CD4-positive, alpha-beta T cell treated with Interleukin-21 for 1 hour (primary cell): ENCODE results near the gene LBH.

ENCODE experiments used
- DNase-seq: peaks from one replicate; pipeline ENCODE4 v3.0.0-alpha.2; 2020

Gene LBH

DNA sequence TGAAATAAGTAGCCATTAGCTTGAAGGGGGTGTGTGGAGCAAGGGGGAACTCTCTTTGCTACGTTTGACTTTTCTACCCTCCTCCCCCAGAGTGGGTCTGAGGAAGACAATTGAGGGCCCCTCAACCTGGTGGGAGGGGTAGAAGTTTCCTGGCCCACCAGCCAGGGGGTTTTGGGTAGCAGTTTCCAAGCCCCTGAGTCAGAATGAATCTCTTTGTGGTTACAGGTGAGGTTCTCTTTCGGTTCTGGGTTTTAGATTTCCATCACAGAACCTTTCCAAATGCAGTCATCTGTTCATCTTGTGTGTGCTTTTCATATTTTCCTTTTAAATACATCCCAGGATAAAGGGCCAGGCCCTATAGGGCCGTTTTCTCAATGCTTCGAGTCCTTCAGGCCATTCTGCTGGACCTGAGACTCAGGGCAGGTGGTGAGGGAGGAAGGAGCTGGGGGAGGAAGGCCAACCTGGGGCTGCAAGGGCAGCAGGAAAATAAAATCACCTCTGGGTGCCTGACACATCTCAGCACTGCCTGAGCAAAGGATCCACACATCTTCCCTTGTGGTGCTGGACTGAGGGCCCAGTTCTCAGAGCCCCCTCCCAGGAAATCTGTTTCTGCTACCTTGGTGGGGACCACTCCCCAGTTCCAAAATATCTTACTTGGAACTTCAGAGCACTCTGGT is 4.7 kb downstream of the LBH start:
- DNase-seq, result peak; percentile 43

DNA sequence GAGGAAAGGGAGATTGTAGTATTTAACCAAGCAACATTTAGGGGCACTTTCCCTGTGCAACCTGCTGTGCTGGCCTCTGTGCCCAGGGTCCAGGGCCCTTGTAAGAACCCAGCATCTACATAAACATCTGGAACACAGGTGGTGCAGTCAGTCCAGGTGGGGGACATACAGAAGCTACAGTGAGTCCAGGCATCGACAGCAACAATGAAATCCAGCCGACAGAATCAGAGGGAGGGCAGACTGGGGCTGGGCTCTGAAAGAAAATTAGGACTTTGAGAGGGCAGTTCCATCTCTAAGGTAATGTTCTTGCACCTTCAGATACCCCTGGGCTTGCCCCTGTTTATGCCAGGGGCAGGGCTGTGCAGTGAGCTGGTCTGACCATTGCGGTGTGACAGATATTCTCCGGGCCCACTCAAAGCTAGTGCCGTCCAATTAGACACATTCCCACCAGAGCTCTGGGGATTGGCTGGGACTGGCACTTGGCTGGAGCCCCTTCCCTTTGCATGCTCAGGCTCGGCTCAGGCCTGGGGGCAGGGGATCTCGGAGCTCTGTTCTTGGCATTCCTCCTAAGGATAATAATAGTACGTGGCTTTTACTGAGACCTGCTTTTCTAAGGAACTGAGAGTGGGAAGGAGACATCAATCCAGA is 5.4 kb downstream of the LBH start:
- DNase-seq, result no peak

- DNase-seq, result no peak
Measured at GRCh38 chr2:30237239-30237965, 6.1 kb downstream of the LBH start.

GRCh38 chr2:30237966-30238800 is 6.8 kb downstream of the LBH start:
- no peak for DNase-seq

DNA sequence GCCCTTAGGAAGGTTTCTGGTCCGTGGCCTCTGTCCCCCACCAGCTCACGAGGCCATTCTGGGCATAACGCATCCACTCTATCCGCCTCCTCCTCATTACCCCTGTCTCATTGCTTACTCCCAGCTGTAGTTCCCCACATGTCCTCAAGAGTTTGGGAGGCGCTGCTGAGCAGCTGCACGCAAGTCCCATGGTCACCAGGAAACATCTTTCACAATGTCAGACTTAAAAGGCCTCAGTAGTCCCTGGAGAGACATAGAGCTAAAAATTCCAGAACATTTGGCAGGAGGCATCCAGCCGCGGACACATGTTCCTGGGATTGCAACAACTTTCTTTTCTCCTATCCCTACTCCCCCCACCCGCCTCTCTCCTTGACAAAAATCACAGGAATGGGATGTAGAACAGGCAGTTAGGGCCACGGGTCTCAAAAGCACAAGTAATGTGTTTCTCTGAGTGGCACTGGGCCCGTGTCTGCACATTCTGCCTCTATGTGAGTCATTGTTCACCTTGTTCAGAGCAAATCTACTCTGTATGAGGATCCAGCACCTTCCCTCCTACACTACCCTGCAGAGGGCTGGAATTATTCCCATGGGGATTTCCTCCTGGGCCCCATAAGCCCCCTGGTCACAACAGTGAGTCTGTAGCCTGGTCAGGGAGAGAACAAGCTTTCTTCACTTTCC is 8.1 kb downstream of the LBH start:
- DNase-seq, result peak; percentile 84

GRCh38 chr2:30239986-30240752 is 8.8 kb downstream of the LBH start:
- DNase-seq, result no peak

GRCh38 chr2:30243231-30243630 is 11.9 kb downstream of the LBH start:
- DNase-seq, result no peak

DNA sequence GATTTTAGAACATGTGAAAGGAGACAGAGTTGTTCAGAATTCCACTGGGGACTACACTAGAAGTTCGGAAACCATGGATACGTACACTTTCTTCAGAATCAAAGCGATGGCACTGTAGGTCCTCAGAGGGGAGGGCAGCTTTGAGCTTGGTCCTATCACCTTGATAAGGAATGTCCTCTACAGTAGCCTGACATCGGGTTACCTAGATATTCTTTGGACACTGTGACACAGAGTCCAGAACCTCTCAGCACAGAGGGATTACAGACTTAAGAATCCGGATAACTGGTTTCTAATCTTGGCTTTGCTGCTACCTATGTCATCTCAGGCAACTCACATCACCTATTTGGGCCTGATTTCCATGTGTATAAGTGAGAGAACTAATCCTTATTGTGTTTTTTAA is 14.0 kb downstream of the LBH start:
- DNase-seq, result no peak

- no peak for DNase-seq
Measured at GRCh38 chr2:30248791-30249190, 17.5 kb downstream of the LBH start.

GRCh38 chr2:30249354-30249753 is 18.0 kb downstream of the LBH start:
- no peak for DNase-seq

- no peak for DNase-seq
Measured at GRCh38 chr2:30250421-30250820, 19.1 kb downstream of the LBH start.

DNA sequence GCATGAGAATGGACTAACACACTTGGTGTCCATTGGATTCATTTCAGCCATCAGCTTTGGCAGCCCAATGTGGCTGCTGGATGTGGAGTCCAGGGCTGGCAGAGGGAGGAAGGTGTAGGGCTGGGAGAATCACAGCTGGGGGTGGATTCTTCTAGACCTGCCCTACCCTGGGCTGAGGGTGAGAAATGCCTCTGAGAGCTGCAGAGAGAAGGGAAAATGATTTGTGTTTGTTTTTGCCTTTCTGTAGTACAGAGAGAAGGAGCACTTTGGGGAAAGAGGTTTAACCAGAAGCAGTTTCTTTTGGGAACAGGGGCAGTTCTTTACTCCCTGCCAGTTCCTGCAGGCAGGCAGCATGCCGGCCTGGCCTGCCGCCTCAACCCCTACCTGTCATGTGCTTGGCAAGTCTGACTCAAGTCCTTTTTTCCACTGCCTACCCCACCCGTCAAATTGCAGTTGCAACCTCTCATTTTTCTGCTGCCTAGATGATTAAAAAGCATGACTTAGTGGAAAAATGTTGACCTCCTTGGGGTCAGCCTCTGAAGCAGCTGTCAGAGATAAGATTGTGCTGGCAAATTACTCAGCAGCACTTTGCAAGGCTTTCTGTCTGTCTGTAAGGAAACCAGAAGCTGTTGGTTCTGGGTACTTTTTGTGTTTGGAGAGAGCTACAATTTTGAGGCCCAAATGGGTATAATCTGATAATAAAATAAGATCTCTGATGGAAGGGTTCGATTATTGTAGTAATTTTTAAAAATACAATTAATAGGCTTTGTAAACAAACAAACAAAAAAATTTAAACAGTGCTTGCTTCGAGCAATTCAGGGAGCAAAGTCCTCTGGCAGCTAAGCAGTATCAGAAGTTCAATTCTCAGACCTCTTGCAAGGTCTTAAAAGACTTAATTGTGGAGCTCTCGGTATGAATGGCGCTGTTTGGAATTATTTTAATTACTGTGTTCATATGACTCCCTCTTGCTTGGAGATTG is 21.7 kb downstream of the LBH start:
- no peak for DNase-seq

GRCh38 chr2:30253873-30254684 is 22.7 kb downstream of the LBH start:
- no peak for DNase-seq

GRCh38 chr2:30254685-30255001 is 23.3 kb downstream of the LBH start:
- no peak for DNase-seq

DNA sequence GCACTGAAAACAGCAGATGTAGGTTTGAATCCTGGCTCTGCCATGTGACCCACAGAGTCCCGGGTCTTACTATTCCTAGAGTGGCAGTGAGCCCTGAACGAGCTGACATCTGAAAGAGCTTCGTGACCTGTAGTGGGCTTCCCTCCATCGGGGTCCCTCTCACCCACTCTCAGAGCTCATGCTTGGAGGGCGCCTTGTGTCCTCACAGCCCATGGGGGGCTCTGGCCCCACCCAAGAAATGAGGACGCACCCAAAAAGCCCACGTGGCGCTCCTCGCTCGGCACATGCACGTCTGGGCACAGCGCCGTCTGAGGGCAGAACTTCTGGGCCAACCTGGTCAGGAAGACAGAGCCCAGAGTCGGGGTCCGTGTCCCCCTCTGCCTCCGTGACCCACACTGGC is 23.7 kb downstream of the LBH start:
- DNase-seq, result no peak

DNA sequence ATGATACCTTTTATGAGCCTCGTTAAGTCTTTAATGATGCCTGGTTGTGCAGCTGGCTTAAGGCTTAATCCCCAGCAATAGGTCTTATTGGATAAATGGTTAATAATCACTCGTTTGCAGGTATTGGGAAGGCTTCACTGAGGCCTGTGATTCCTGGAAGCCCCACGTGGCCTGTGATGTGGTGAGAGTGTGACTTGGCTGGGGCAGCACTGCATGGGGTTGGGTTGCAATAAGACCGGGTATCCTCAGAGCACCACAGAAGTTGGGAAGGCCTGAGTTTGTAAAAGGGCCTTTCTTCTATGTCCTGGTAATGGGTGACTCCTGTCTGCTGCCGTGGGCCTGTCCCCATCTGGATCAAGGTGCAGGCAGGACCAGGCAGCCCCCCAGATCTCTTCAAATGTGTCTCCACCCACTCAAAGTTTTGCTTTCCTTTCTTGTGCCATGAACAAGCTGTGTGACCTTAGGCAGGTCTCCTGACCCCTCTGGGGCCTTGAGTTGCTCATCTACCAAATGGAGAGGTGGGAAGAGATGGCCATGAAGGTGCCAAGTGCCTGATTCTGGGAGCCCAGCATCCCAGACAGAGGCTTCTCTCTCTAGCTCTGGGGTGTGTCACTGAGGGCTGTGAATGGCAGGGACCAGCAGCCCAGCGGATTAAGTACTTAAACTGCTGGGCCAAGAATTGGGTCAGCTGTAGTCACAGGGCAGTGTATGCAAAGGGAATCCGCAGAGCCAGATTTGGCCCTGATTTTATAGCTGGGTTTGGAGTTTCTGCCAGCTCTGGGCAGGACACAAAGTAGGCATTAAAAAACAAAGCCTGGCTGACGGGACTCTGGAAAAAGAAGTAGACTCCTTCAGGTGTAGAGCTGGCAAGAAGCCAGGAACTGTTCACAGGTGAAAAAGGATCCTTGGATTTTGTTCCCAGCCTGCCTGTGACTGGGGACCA is 24.4 kb downstream of the LBH start:
- no peak for DNase-seq

DNA sequence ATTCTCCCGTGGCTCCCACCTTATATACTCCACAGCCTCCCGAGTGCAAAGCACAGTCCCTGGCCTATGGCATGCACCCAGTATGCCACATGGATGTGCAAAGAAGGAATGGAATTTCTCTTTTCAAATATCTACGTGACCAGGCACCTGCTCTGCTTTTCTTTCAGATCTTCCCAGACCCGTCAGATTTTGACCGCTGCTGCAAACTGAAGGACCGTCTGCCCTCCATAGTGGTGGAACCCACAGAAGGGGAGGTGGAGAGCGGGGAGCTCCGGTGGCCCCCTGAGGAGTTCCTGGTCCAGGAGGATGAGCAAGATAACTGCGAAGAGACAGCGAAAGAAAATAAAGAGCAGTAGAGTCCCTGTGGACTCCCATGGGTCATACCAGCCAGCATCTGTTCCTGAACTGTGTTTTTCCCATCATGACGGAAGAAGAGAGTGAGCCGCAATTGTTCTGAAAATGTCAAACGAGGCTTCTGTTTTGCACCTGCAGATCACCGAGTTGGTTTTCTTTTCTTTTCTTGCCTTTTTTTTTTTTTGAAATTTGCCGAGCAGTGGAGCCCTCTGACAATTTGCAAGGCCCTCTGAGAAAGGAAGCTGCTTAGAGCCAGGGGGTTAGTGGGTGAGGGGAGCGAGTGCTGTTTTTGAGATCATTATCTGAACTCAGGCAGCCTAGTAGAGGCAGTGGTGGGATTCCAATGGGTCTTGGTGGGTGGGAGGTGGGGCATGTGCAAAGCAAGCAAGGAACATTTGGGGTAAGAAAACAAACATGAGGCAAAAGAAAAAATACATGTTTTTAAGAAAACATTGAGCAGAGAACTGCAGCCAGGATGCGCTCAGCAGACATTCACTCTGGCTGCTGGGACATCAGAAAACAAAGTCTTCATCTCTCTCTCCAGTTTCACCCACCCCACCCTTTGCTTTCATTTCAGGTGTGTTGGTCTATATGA is 26.2 kb downstream of the LBH start:
- no peak for DNase-seq

DNA sequence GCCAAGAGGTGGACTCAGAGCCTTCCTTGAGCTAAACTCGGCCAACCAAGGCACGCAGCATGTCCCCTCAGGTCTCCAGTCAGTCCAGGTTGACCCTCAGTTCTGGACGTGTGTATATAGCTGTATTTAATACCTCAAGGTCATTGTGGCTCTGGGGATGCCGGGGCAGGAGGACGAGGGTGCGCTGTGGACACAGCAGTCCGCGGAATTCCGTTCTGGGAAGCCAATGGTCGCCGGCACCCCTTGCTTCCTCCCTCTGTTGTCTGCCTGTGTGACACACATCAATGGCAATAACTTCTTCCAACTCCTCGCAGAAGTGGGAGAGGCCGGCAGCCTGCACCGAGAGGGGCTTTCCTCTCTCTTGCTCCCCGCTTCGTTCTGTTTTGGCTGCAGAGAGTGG is 27.7 kb downstream of the LBH start:
- no peak for DNase-seq
